SJSA1 (cell line): ENCODE results near the gene ABLIM2. TPM values are rescaled to one million over a fixed set of nuclear protein-coding genes. Genes with fewer than 3 reads are reported as not detected.

ENCODE experiments used
- DNase-seq, 2 experiments: peaks; one replicate each; pipeline ENCODE4 v3.0.0-alpha.2; 2015 to 2020; ENCODE audit warnings: low spot score in 2 of 2, low read depth in 1 of 2
- H3K27ac ChIP-seq: fragments of 250-450 bp; sonication (Bioruptor Pico); 2 replicates; pipeline ENCODE4 v1.5.1; 2020; ENCODE audit warnings: mild to moderate bottlenecking, moderate library complexity
- H3K27me3 ChIP-seq: fragments of 250-450 bp; sonication (Bioruptor Pico); replicated peaks from 2 replicates; pipeline ENCODE4 v1.5.1; 2020; ENCODE audit warnings: mild to moderate bottlenecking, moderate library complexity
- H3K36me3 ChIP-seq: fragments of 250-450 bp; sonication (Bioruptor Pico); 2 replicates; pipeline ENCODE4 v1.5.1; 2020; ENCODE audit warnings: mild to moderate bottlenecking
- H3K4me1 ChIP-seq: fragments of 250-450 bp; sonication (Bioruptor Pico); replicated peaks from 2 replicates; pipeline ENCODE4 v1.6.1; 2021; ENCODE audit warnings: mild to moderate bottlenecking
- H3K4me3 ChIP-seq: fragments of 250-450 bp; sonication (Bioruptor Pico); 2 replicates; pipeline ENCODE4 v1.5.1; 2020; ENCODE audit warnings: mild to moderate bottlenecking
- H3K9me3 ChIP-seq: fragments of 250-450 bp; sonication (Bioruptor Pico); replicated peaks from 2 replicates; pipeline ENCODE4 v1.5.1; 2020; ENCODE audit warnings: mild to moderate bottlenecking
- total RNA-seq: library from RNA; depleted of rRNA; stranded (reverse); fragments of >200 nt; shearing (Covaris generic); gene quantifications from 2 replicates; pipeline ENCODE4 v1.2.3, GENCODE V29; 2014

Gene ABLIM2
- total RNA-seq, 1 experiment from 2014 or later: 0.13 TPM

- Histone ChIP-seq H3K36me3 (no peaks in the 10 kb centered on the region), H3K4me3 (no peak overlapping the region), H3K27me3 (peaks cover 37% of the 10 kb centered on the region), H3K27ac (no peak overlapping the region), H3K9me3 (no peaks in the 10 kb centered on the region), H3K4me1 (no peaks in the 10 kb centered on the region)
- DNase-seq: no peak
These were observed 43.5 kb downstream of the ABLIM2 start for GRCh38 chr4:8115203-8115520.

GRCh38 chr4:8114456-8115202 is 44.0 kb downstream of the ABLIM2 start:
- H3K27me3 ChIP-seq: peaks cover 37% of the 10 kb centered on the region
- H3K4me3 ChIP-seq: no peak overlapping the region
- H3K4me1 ChIP-seq: no peaks in the 10 kb centered on the region
- H3K9me3 ChIP-seq: no peaks in the 10 kb centered on the region
- DNase-seq: no peak
- H3K27ac ChIP-seq: no peak overlapping the region
- H3K36me3 ChIP-seq: no peaks in the 10 kb centered on the region

- Histone ChIP-seq H3K9me3 (no peaks in the 10 kb centered on the region), H3K27me3 (peaks cover 37% of the 10 kb centered on the region)
- no peak for DNase-seq
These were observed 44.8 kb downstream of the ABLIM2 start for GRCh38 chr4:8113611-8114377.

GRCh38 chr4:8112672-8113071 is 45.9 kb downstream of the ABLIM2 start:
- H3K9me3 ChIP-seq: no peaks in the 10 kb centered on the region
- no peaks in the 10 kb centered on the region for H3K4me1 ChIP-seq
- H3K27ac ChIP-seq: no peak overlapping the region
- DNase-seq: no peak
- H3K4me3 ChIP-seq: no peak overlapping the region
- no peaks in the 10 kb centered on the region for H3K36me3 ChIP-seq
- H3K27me3 ChIP-seq: peaks cover 45% of the 10 kb centered on the region

More at GRCh38 chr4:8113611-8114377, 44.8 kb downstream of the ABLIM2 start:
- no peak overlapping the region for H3K4me3 ChIP-seq
- H3K4me1 ChIP-seq: no peaks in the 10 kb centered on the region
- no peak overlapping the region for H3K27ac ChIP-seq
- no peaks in the 10 kb centered on the region for H3K36me3 ChIP-seq

- Histone ChIP-seq H3K36me3 (no peaks in the 10 kb centered on the region), H3K4me1 (no peaks in the 10 kb centered on the region), H3K9me3 (no peaks in the 10 kb centered on the region), H3K27me3 (peaks cover 51% of the 10 kb centered on the region), H3K4me3 (no peak overlapping the region), H3K27ac (no peak overlapping the region)
- DNase-seq: no peak
These were observed 46.5 kb downstream of the ABLIM2 start for GRCh38 chr4:8112036-8112576.

- Histone ChIP-seq H3K27ac (no peak overlapping the region), H3K9me3 (no peaks in the 10 kb centered on the region), H3K4me1 (no peaks in the 10 kb centered on the region), H3K4me3 (no peak overlapping the region), H3K36me3 (no peaks in the 10 kb centered on the region), H3K27me3 (peaks cover 62% of the 10 kb centered on the region)
- DNase-seq: no peak
These were observed 48.3 kb downstream of the ABLIM2 start for GRCh38 chr4:8110071-8110986.

- no peaks in the 10 kb centered on the region for H3K4me1 ChIP-seq
- no peaks in the 10 kb centered on the region for H3K9me3 ChIP-seq
- no peak overlapping the region for H3K4me3 ChIP-seq
- H3K36me3 ChIP-seq: no peaks in the 10 kb centered on the region
- no peak overlapping the region for H3K27ac ChIP-seq
- no peak for DNase-seq
- peaks cover 68% of the 10 kb centered on the region for H3K27me3 ChIP-seq
These were observed 49.1 kb downstream of the ABLIM2 start for GRCh38 chr4:8109406-8110065.

- peaks cover 65% of the 10 kb centered on the region for H3K27me3 ChIP-seq
- DNase-seq: no peak
These were observed 49.6 kb downstream of the ABLIM2 start for GRCh38 chr4:8108991-8109390.

GRCh38 chr4:8108261-8108660 is 50.4 kb downstream of the ABLIM2 start:
- H3K4me3 ChIP-seq: no peak overlapping the region
- H3K27me3 ChIP-seq: peaks cover 64% of the 10 kb centered on the region
- no peaks in the 10 kb centered on the region for H3K4me1 ChIP-seq
- no peak for DNase-seq
- no peaks in the 10 kb centered on the region for H3K9me3 ChIP-seq
- no peak overlapping the region for H3K27ac ChIP-seq
- H3K36me3 ChIP-seq: no peaks in the 10 kb centered on the region

More at GRCh38 chr4:8108991-8109390, 49.6 kb downstream of the ABLIM2 start:
- Histone ChIP-seq H3K9me3 (no peaks in the 10 kb centered on the region), H3K36me3 (no peaks in the 10 kb centered on the region), H3K27ac (no peak overlapping the region), H3K4me3 (no peak overlapping the region), H3K4me1 (no peaks in the 10 kb centered on the region)

- Histone ChIP-seq H3K4me1 (no peaks in the 10 kb centered on the region), H3K27me3 (peaks cover 62% of the 10 kb centered on the region), H3K36me3 (no peaks in the 10 kb centered on the region), H3K9me3 (no peaks in the 10 kb centered on the region), H3K27ac (no peak overlapping the region), H3K4me3 (no peak overlapping the region)
- DNase-seq: no peak
These were observed 51.4 kb downstream of the ABLIM2 start for GRCh38 chr4:8107146-8107657.

- no peaks in the 10 kb centered on the region for H3K36me3 ChIP-seq
- no peak overlapping the region for H3K4me3 ChIP-seq
- no peaks in the 10 kb centered on the region for H3K9me3 ChIP-seq
- DNase-seq: no peak
- H3K27me3 ChIP-seq: peaks cover 64% of the 10 kb centered on the region
- H3K4me1 ChIP-seq: no peaks in the 10 kb centered on the region
- no peak overlapping the region for H3K27ac ChIP-seq
These were observed 52.1 kb downstream of the ABLIM2 start for GRCh38 chr4:8106451-8107025.

GRCh38 chr4:8105306-8106100 is 53.1 kb downstream of the ABLIM2 start:
- Histone ChIP-seq H3K27ac (no peak overlapping the region), H3K4me1 (no peaks in the 10 kb centered on the region), H3K27me3 (peaks cover 61% of the 10 kb centered on the region), H3K4me3 (no peak overlapping the region), H3K36me3 (no peaks in the 10 kb centered on the region), H3K9me3 (no peaks in the 10 kb centered on the region)
- no peak for DNase-seq
